Activated CD4-positive, alpha-beta T cell treated with anti-CD3 and anti-CD28 coated beads, Interleukin-2, Interleukin-4, amounts not matched to agents 100 ng/mL and 50 ng/mL, durations not matched to agents 16 hours and 8 hours (primary cell): ENCODE measurements around the gene SPESP1.

ENCODE experiments used
- DNase-seq: peaks from one replicate; pipeline ENCODE4 v3.0.0-alpha.2; 2020; ENCODE audit warnings: low spot score

SPESP1 gene

DNA sequence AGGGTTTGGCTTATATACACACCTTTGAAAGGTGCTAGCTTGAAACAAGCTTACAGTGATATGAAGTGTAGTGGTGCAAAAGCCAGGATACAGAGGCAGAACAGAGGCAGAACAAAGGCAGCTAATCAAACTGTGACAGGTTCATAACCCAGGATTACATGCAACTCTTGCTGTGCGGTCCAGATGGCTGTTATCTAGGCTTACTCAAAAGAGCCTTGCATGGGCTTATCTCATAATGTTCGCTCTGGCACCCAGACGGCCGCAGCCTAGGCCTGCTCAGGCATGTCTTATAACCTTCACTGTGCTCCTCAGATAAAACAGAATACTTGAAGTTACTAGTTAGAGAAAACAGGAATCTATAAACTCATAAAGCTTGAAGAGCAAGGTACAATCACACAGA is 61.4 kb downstream of the SPESP1 start:
- DNase-seq, result no peak

GRCh38 chr15:68992696-68993095 is 62.4 kb downstream of the SPESP1 start:
- no peak for DNase-seq

DNA sequence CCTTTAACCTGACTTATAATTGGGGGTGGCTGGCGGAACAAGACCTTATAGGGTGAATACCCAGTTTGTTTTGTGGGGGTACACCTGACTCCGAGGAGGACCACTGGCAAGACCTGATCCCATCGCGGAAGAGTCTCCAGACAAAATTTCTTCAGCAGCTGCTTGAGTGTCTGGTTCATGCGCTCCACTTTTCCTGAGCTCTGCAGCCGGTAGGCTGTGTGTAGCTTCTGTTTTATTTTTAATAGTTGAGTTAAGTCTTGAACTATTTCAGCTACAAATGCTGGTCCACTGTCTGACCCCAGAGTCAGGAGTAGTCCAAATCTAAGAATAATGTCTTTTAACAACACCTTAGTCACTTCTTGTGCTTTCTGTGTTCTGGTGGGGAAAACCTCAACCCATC is 63.0 kb downstream of the SPESP1 start:
- DNase-seq, result no peak

- no peak for DNase-seq
Measured at GRCh38 chr15:68994149-68994548, 63.8 kb downstream of the SPESP1 start.

- DNase-seq, result no peak
Measured at GRCh38 chr15:68994981-68995761, 64.8 kb downstream of the SPESP1 start.
